ENCODE data around the gene EPS8L1.

GRCh38 chr19:55099557-55100506, 24.2 kb downstream of the EPS8L1 start:
- peak; percentile 32 for TF ChIP-seq CTCF (IDR thresholded peaks at IDR 0.05)
- no peak for TF ChIP-seq RFX5 (IDR thresholded peaks at IDR 0.05; ENCODE audit: low read length)
- no peak for TF ChIP-seq MAX (IDR thresholded peaks at IDR 0.05; ENCODE audit: low read depth)
- no peak for TF ChIP-seq FOSL2 (IDR thresholded peaks at IDR 0.05; ENCODE audit: borderline replicate concordance, low read depth)
- no peak for TF ChIP-seq EP300 (IDR thresholded peaks at IDR 0.05; ENCODE audit: borderline replicate concordance in 1 of 2, low read depth in 1 of 2, low read length in 1 of 2)
